ENCODE measurements around the gene SOX2. TPM values are rescaled to one million over a fixed set of nuclear protein-coding genes. Genes with fewer than 3 reads are reported as not detected.

The SOX2 gene
- total RNA-seq, 4 donors from 2014 or later: 21.3 to 54.8 (median 43.5) TPM

DNA sequence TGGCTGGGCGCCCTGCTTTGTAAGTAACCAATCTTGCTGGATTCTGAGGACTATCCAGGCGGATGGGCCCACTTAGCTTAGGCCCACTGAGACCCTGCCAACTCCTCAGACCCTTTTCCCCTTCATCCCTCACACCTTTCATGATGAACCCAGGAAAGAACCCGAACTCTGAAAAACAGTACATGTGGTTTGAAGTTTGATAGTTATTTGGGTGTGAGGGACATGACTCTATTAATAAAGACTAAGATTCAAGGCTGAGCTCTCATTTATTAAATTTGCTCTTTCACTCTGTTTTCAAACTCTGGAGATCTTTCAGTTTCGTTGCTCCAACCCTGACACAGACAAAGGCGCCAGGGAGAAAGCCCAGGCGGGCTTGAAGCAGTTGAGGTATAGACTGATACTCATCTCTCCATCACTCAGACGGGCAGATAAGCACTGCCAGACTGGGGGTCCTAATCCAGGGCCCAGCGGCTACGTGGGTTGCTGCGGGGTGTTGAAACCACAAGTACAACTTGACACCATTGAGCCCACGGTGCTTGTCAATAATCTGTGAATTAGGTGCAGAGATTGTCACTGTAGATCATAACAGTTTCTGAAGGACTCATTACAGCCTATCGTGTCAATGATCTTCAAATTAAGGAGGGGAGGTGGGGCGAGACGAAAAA is 7.2 kb upstream of the SOX2 start:
- no peak for TF ChIP-seq CTCF (IDR thresholded peaks at IDR 0.05)
- no peak for TF ChIP-seq POLR2A (IDR thresholded peaks at IDR 0.05)
- Histone ChIP-seq H3K9me3 (no peaks in the 10 kb centered on the region), H3K27ac (no peak overlapping the region), H3K36me3 (no peaks in the 10 kb centered on the region), H3K27me3 (peaks cover 0 to 100% (median 18%) of the 10 kb centered on the region in 4 donors), H3K4me1 (peaks cover 0 to 34% (median 9%) of the 10 kb centered on the region in 3 donors), H3K4me3 (no peak overlapping the region)
- 32 to 44% methylated on average over 10 to 13 of the region's 14 CpGs for WGBS, 2 donors
- intact Hi-C loops (cut with DNase I): no loop called here
- DNase-seq: no peak

DNA sequence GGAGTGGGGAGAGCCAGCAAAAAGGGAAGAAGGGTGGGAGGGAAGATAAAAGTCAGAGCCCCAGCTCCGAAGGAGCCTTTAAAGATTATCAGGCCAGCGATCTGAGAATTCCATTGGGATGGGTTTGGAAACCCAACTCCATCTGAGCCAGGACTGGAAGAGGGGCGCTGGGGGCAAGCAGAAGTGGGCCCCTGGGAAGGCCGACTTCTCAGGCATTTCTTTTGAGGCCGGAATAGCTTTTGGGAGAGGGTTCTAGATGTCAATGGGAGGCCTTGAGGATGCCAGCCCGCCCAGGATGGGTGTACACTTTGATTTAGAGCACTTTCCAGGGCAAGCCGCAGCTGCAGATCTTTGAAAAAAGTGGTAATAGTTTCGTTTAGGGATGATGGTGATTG is 6.6 kb upstream of the SOX2 start:
- TF ChIP-seq POLR2A (IDR thresholded peaks at IDR 0.05) (no peak), CTCF (IDR thresholded peaks at IDR 0.05) (no peak)
- H3K36me3 ChIP-seq: no peaks in the 10 kb centered on the region
- peaks cover 0 to 35% (median 12%) of the 10 kb centered on the region in 3 donors for H3K4me1 ChIP-seq
- 39 to 50% methylated on average over 8 of the region's 8 CpGs for WGBS, 2 donors
- intact Hi-C loops (cut with DNase I): no loop called here
- peaks cover 0 to 100% (median 17%) of the 10 kb centered on the region in 4 donors for H3K27me3 ChIP-seq
- no peak for DNase-seq
- no peak overlapping the region for H3K27ac ChIP-seq
- no peaks in the 10 kb centered on the region for H3K9me3 ChIP-seq
- H3K4me3 ChIP-seq: no peak overlapping the region

GRCh38 chr3:181707980-181708379 is 3.7 kb upstream of the SOX2 start:
- Histone ChIP-seq H3K4me3 (no peak overlapping the region), H3K27ac (no peak overlapping the region), H3K9me3 (no peaks in the 10 kb centered on the region), H3K27me3 (peaks cover 0 to 100% (median 24%) of the 10 kb centered on the region in 4 donors), H3K4me1 (peaks cover 8 to 37% (median 15%) of the 10 kb centered on the region in 3 donors), H3K36me3 (no peaks in the 10 kb centered on the region)
- WGBS, 2 donors: 37 to 47% methylated on average over 3 of the region's 3 CpGs
- no peak for TF ChIP-seq CTCF (IDR thresholded peaks at IDR 0.05)
- no peak for DNase-seq
- intact Hi-C loops (cut with DNase I): no loop called here

- peaks cover 8 to 32% (median 15%) of the 10 kb centered on the region in 3 donors for H3K4me1 ChIP-seq
- H3K4me3 ChIP-seq: peak overlapping the region in 3 of 4 donors; percentile 27 to 64 (median 60)
- no peak for DNase-seq
- H3K27ac ChIP-seq: peak overlapping the region in 3 of 4 donors; percentile 89 to 93 (median 90)
- H3K27me3 ChIP-seq: peaks cover 0 to 100% (median 15%) of the 10 kb centered on the region in 4 donors
- no peaks in the 10 kb centered on the region for H3K36me3 ChIP-seq
- intact Hi-C loops (cut with DNase I): loop anchor here (5.0 kb wide), 1 partner anchor 548 kb away; no protein-coding TSS in a partner anchor
- H3K9me3 ChIP-seq: no peaks in the 10 kb centered on the region
- WGBS, 2 donors: 3 to 4% methylated on average over 16 of the region's 16 CpGs
- TF ChIP-seq POLR2A (IDR thresholded peaks at IDR 0.05) (no peak), CTCF (IDR thresholded peaks at IDR 0.05) (peak; percentile 58 to 89 (median 84))
These were observed 2.0 kb upstream of the SOX2 start for GRCh38 chr3:181709537-181710279.

Measured in esophagus squamous epithelium (tissue), 5 donors.